ENCODE measurements around the gene CENPL. TPM values are rescaled to one million over a fixed set of nuclear protein-coding genes. Genes with fewer than 3 reads are reported as not detected.

Gene CENPL
- total and polyA plus RNA-seq, 9 of the 15 experiments (the other 6 are each of a cell fraction or from before 2014, with no cell fraction given) = 33.0 to 52.7 (median 39.7) TPM

- TF ChIP-seq FOXP4 (CRISPR knock-in tag; IDR thresholded peaks at IDR 0.05; ENCODE audit: borderline replicate concordance) (no peak), ZNF77 (CRISPR knock-in tag; IDR thresholded peaks at IDR 0.05) (peak; percentile 67; the same call in 1 of the 2 replicates), ILF3 (IDR thresholded peaks at IDR 0.05; ENCODE audit: borderline replicate concordance) (peak; percentile 79; the same call in 1 of the 2 replicates), CHD2 (IDR thresholded peaks at IDR 0.05; ENCODE audit: low read depth, low read length) (no peak), HNRNPH1 (optimal IDR thresholded peaks at IDR 0.05; ENCODE audit: low read depth, low read length) (no peak), BRD9 (IDR thresholded peaks at IDR 0.05; ENCODE audit: low read depth, partially characterized antibody) (no peak), FOXK2 (conservative IDR thresholded peaks at IDR 0.05 in 1 of 2, IDR thresholded peaks at IDR 0.05 in 1 of 2; ENCODE audit: low read depth in 2 of 2) (no peak), ZC3H11A (IDR thresholded peaks at IDR 0.05; ENCODE audit: low read depth, low read length) (no peak), HMGXB4 (CRISPR knock-in tag; IDR thresholded peaks at IDR 0.05) (no peak), E2F5 (CRISPR knock-in tag; IDR thresholded peaks at IDR 0.05) (no peak), CHD4 (IDR thresholded peaks at IDR 0.05; ENCODE audit: insufficient read depth, insufficient replicate concordance, low read depth, low read length, poor library complexity, severe bottlenecking) (no peak), ZNF449 (CRISPR knock-in tag; IDR thresholded peaks at IDR 0.05) (no peak), KDM5B (IDR thresholded peaks at IDR 0.05; ENCODE audit: insufficient replicate concordance, low read depth, low read length) (no peak), SNAPC5 (CRISPR knock-in tag; IDR thresholded peaks at IDR 0.05) (0 out of 2 replicates have a peak, but pooled peaks have one; percentile 4), SAFB (IDR thresholded peaks at IDR 0.05; ENCODE audit: borderline replicate concordance, low read depth, low read length) (no peak)
Observed at GRCh38 chr1:173863224-173864161, 38.8 kb upstream of the CENPL start (continued).
